Measurements from ENCODE around the gene MBOAT1.
"Not testable (repeated sequence)": the region's sequence is repeated elsewhere in the genome, so short reads cannot be mapped to it uniquely, and the experiment has no call there.

Gene MBOAT1

DNA sequence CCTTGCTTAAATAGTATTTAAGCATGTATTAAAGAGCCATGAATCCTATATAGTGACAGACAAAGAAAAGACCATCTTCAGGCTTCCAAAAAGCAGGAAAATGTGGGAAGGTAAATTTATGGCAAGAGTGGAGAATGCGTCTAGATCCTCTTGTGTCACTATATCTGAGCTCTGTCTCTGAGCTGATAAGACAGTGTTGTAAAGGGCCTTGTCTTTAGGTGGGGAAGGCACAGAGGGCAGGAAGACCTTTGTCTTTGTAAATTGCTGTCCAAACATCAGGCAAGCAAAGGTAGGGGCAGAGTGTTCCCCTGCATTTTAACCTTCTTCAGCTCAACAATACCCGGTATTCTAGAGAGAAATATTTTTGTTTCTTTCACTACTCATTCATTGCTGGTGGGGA is 33.9 kb upstream of the MBOAT1 start:
- no peaks in the 10 kb centered on the region for H3K27me3 ChIP-seq (ENCODE audit: control insufficient read depth in 1 of 2, insufficient read depth in 2 of 2, low read length in 2 of 2)
- H3K4me3 ChIP-seq (ENCODE audit: low read depth in 1 of 2, low read length in 2 of 2), result no peak overlapping the region
- H3K4me1 ChIP-seq (ENCODE audit: control insufficient read depth in 1 of 2, insufficient read depth in 2 of 2, low read length in 2 of 2), result peaks cover 10 to 14% of the 10 kb centered on the region in 2 donors
- H3K9me3 ChIP-seq (ENCODE audit: control insufficient read depth in 1 of 2, low read length in 2 of 2), result no peaks in the 10 kb centered on the region
- H3K27ac ChIP-seq (ENCODE audit: low read depth, low read length), result no peak overlapping the region
- no peak overlapping the region for H3K9ac ChIP-seq (ENCODE audit: low read depth in 1 of 2, low read length in 2 of 2)
- no peaks in the 10 kb centered on the region for H3K36me3 ChIP-seq (ENCODE audit: control insufficient read depth in 1 of 2, insufficient read depth in 2 of 2, low read length in 2 of 2)

DNA sequence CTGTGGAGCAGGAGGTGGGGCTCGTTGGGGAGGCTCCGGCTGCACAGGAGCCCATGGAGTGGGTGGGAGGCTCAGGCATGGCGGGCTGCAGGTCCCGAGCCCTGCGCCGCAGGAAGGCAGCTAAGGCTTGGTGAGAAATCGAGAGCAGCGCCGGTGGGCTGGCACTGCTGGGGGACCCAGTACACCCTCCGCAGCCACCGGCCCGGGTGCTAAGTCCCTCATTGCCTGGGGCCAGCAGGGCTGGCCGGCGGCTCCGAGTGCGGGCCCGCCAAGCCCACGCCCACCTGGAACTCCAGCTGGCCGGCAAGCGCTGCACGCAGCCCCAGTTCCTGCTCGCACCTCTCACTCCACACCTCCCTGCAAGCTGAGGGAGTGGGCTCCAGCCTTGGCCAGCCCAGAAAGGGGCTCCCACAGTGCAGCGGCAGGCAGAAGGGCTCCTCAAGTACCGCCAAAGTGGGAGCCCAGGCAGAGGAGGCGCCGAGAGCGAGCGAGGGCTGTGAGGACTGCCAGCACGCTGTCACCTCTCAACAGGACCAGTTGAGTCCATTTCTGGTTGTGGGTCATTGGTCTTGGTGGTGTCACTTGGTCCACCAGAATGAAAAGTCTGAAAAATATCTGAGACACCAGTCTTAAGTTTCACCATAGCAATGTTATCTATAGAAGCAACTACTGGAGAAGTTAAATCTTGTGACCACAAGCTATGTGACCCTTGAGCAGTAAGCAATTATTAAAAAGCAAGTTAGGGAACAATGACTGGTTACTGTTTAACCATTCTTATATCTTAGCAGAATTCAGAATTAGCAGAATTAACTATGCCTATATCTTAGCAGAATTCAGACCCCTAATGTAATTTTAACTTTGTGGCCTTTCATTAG is 32.8 kb upstream of the MBOAT1 start:
- H3K9ac ChIP-seq (ENCODE audit: low read depth in 1 of 2, low read length in 2 of 2); H3K36me3 ChIP-seq (ENCODE audit: control insufficient read depth in 1 of 2, insufficient read depth in 2 of 2, low read length in 2 of 2); H3K27me3 ChIP-seq (ENCODE audit: control insufficient read depth in 1 of 2, insufficient read depth in 2 of 2, low read length in 2 of 2); H3K4me3 ChIP-seq (ENCODE audit: low read depth in 1 of 2, low read length in 2 of 2); H3K9me3 ChIP-seq (ENCODE audit: control insufficient read depth in 1 of 2, low read length in 2 of 2); H3K27ac ChIP-seq (ENCODE audit: low read depth, low read length): not testable (repeated sequence)
- peaks cover 10 to 14% of the 10 kb centered on the region in 2 donors for H3K4me1 ChIP-seq (ENCODE audit: control insufficient read depth in 1 of 2, insufficient read depth in 2 of 2, low read length in 2 of 2)

DNA sequence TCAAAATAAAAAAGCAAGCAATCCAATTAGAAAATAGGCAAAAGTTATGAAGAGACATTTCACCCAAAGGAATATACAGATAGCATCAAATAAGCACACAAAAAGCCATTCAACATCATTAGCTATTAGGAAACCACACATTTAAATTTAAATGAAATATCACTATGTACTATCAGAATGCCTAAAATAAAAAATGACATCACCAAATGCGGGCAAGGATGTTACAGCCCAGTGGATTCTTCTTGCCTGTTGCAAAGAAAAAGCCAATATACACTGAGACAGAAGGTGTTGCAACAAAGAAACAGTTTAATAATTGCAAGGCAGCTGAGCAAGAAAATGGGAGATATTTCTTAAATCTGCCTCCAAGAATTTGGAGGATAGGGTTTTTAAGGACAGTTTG is 31.0 kb upstream of the MBOAT1 start:
- H3K27me3 ChIP-seq (ENCODE audit: control insufficient read depth in 1 of 2, insufficient read depth in 2 of 2, low read length in 2 of 2), result no peaks in the 10 kb centered on the region
- H3K9me3 ChIP-seq (ENCODE audit: control insufficient read depth in 1 of 2, low read length in 2 of 2), result no peaks in the 10 kb centered on the region
- H3K9ac ChIP-seq (ENCODE audit: low read depth in 1 of 2, low read length in 2 of 2), result no peak overlapping the region
- peaks cover 10 to 14% of the 10 kb centered on the region in 2 donors for H3K4me1 ChIP-seq (ENCODE audit: control insufficient read depth in 1 of 2, insufficient read depth in 2 of 2, low read length in 2 of 2)
- H3K27ac ChIP-seq (ENCODE audit: low read depth, low read length), result no peak overlapping the region
- H3K4me3 ChIP-seq (ENCODE audit: low read depth in 1 of 2, low read length in 2 of 2), result no peak overlapping the region
- no peaks in the 10 kb centered on the region for H3K36me3 ChIP-seq (ENCODE audit: control insufficient read depth in 1 of 2, insufficient read depth in 2 of 2, low read length in 2 of 2)

DNA sequence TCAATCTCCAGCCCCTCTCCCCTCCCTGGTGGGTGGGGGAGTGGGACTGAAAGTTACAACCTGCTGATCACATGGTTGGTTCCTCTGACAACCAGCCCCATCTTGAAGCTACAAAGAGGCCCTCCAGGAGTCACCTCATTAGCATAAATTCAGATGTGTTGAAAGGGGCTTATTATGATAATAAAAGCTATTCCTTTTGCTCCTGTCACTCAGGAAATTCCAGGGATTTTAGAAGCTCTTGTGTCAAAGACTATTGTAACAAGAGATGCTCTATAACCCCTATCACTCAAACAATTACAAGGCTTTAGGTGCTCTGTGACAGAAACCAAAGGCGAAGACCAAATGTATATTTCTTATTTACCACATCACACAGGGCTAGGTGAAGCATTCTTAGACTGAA is 30.1 kb upstream of the MBOAT1 start:
- Histone ChIP-seq H3K36me3 (ENCODE audit: control insufficient read depth in 1 of 2, insufficient read depth in 2 of 2, low read length in 2 of 2) (no peaks in the 10 kb centered on the region), H3K4me3 (ENCODE audit: low read depth in 1 of 2, low read length in 2 of 2) (no peak overlapping the region), H3K4me1 (ENCODE audit: control insufficient read depth in 1 of 2, insufficient read depth in 2 of 2, low read length in 2 of 2) (peaks cover 10 to 20% of the 10 kb centered on the region in 2 donors), H3K27ac (ENCODE audit: low read depth, low read length) (no peak overlapping the region), H3K27me3 (ENCODE audit: control insufficient read depth in 1 of 2, insufficient read depth in 2 of 2, low read length in 2 of 2) (no peaks in the 10 kb centered on the region), H3K9ac (ENCODE audit: low read depth in 1 of 2, low read length in 2 of 2) (no peak overlapping the region), H3K9me3 (ENCODE audit: control insufficient read depth in 1 of 2, low read length in 2 of 2) (no peaks in the 10 kb centered on the region)

DNA sequence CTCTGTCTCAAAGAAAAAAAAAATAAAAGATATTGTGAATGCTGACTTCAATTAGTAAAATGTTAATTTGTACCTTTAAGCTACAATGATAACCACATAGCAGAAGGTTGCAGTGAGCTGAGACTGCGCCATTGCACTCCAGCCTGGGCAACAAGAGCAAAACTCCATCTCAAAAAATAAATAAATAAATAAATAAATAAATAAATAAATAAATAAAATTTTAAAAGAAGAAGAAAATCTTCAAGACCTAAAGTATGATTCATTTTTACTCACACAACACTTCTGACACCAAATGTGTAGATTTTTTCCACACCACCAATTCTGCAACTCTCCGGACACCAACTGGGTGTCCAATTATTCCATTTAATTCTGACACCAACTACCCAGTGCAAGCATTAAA is 28.8 kb upstream of the MBOAT1 start:
- Histone ChIP-seq H3K27me3 (ENCODE audit: control insufficient read depth in 1 of 2, insufficient read depth in 2 of 2, low read length in 2 of 2) (no peaks in the 10 kb centered on the region), H3K4me1 (ENCODE audit: control insufficient read depth in 1 of 2, insufficient read depth in 2 of 2, low read length in 2 of 2) (peaks cover 8 to 26% of the 10 kb centered on the region in 2 donors), H3K27ac (ENCODE audit: low read depth, low read length) (no peak overlapping the region), H3K9ac (ENCODE audit: low read depth in 1 of 2, low read length in 2 of 2) (no peak overlapping the region), H3K36me3 (ENCODE audit: control insufficient read depth in 1 of 2, insufficient read depth in 2 of 2, low read length in 2 of 2) (no peaks in the 10 kb centered on the region), H3K4me3 (ENCODE audit: low read depth in 1 of 2, low read length in 2 of 2) (no peak overlapping the region), H3K9me3 (ENCODE audit: control insufficient read depth in 1 of 2, low read length in 2 of 2) (no peaks in the 10 kb centered on the region)

DNA sequence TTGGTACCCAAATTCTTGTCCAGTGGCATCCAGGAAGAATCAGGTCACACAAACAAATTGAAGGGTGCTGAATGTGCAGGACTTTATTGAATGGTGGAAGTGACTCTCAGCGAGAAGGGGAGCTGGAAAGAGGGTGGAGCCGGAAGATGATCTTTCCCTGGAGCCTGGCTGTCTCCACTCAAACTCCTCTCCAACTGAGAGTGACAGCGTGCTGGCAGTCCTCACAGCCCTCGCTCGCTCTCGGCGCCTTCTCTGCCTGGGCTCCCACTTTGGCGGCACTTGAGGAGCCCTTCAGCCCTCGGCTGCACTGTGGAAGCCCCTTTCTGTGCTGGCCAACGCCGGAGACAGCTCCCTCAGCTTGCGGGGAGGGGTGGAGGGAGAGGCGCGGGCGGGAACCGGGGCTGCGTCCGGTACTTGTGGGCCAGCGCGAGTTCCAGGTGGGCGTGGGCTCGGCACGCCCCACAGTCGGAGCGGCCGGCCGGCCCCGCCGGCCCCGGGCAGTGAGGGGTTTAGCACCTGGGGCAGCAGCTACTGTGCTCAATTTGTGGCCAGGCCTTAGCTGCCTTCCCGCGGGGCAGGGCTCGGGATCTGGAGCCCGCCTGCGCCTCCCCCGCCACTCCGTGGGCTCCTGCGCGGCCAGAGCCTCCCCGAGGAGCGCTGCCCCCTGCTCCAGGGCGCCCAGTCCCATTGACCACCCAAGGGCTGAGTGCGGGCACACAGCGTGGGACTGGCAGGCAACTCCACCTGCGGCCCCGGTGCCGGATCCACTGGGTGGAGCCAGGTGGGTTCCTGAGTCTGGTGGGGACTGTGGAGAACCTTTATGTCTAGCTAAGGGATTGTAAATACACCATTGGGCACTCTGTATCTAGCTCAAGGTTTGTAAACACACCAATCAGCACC is 26.7 kb upstream of the MBOAT1 start:
- no peaks in the 10 kb centered on the region for H3K9me3 ChIP-seq (ENCODE audit: control insufficient read depth in 1 of 2, low read length in 2 of 2)
- no peak overlapping the region for H3K9ac ChIP-seq (ENCODE audit: low read depth in 1 of 2, low read length in 2 of 2)
- H3K36me3 ChIP-seq (ENCODE audit: control insufficient read depth in 1 of 2, insufficient read depth in 2 of 2, low read length in 2 of 2), result no peaks in the 10 kb centered on the region
- H3K27ac ChIP-seq (ENCODE audit: low read depth, low read length), result no peak overlapping the region
- H3K27me3 ChIP-seq (ENCODE audit: control insufficient read depth in 1 of 2, insufficient read depth in 2 of 2, low read length in 2 of 2), result no peaks in the 10 kb centered on the region
- H3K4me3 ChIP-seq (ENCODE audit: low read depth in 1 of 2, low read length in 2 of 2), result no peak overlapping the region
- peaks cover 0 to 21% of the 10 kb centered on the region in 2 donors for H3K4me1 ChIP-seq (ENCODE audit: control insufficient read depth in 1 of 2, insufficient read depth in 2 of 2, low read length in 2 of 2)

GRCh38 chr6:20237677-20238460 is 25.6 kb upstream of the MBOAT1 start:
- Histone ChIP-seq H3K4me1 (ENCODE audit: control insufficient read depth in 1 of 2, insufficient read depth in 2 of 2, low read length in 2 of 2) (peaks cover 0 to 21% of the 10 kb centered on the region in 2 donors), H3K9me3 (ENCODE audit: control insufficient read depth in 1 of 2, low read length in 2 of 2) (no peaks in the 10 kb centered on the region), H3K9ac (ENCODE audit: low read depth in 1 of 2, low read length in 2 of 2) (no peak overlapping the region), H3K4me3 (ENCODE audit: low read depth in 1 of 2, low read length in 2 of 2) (no peak overlapping the region), H3K27me3 (ENCODE audit: control insufficient read depth in 1 of 2, insufficient read depth in 2 of 2, low read length in 2 of 2) (no peaks in the 10 kb centered on the region), H3K36me3 (ENCODE audit: control insufficient read depth in 1 of 2, insufficient read depth in 2 of 2, low read length in 2 of 2) (no peaks in the 10 kb centered on the region), H3K27ac (ENCODE audit: low read depth, low read length) (no peak overlapping the region)

DNA sequence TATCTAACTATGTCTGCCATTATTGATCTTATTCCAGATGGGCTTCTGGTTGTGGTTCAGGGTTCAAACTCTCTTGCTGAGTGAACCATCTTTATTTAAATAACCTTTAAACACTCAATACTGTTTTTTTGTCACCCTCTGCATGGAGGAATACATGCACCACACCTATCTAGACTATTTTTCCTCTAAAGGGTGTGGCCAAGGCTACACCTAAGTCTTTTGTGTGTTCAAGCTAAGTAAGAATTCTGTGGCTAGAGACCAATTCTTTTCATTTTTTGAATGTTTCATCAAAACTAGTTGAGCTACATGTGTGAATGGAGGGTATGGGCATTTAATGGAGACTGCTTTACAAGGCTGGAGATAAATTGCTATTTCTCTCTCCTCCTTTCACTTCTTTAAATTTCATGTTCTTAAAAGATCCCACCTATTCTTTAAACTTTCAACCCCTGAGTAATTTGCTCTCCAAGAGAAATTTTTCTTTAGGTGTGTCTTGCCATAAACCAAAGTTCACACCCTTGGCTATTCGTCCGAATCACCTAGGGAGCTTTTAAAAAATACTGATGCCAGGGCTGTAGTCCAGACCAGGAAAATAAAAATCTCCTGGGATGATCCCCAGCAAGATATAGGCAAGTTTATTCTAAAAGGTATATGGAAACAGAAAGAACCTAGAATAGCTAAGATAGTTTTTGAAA is 24.8 kb upstream of the MBOAT1 start:
- Histone ChIP-seq H3K4me1 (ENCODE audit: control insufficient read depth in 1 of 2, insufficient read depth in 2 of 2, low read length in 2 of 2) (peaks cover 0 to 21% of the 10 kb centered on the region in 2 donors), H3K4me3 (ENCODE audit: low read depth in 1 of 2, low read length in 2 of 2) (peak overlapping the region in 1 of 2 donors; percentile 7), H3K36me3 (ENCODE audit: control insufficient read depth in 1 of 2, insufficient read depth in 2 of 2, low read length in 2 of 2) (no peaks in the 10 kb centered on the region), H3K27ac (ENCODE audit: low read depth, low read length) (no peak overlapping the region), H3K9me3 (ENCODE audit: control insufficient read depth in 1 of 2, low read length in 2 of 2) (no peaks in the 10 kb centered on the region), H3K27me3 (ENCODE audit: control insufficient read depth in 1 of 2, insufficient read depth in 2 of 2, low read length in 2 of 2) (no peaks in the 10 kb centered on the region), H3K9ac (ENCODE audit: low read depth in 1 of 2, low read length in 2 of 2) (no peak overlapping the region)

- peaks cover 0 to 21% of the 10 kb centered on the region in 2 donors for H3K4me1 ChIP-seq (ENCODE audit: control insufficient read depth in 1 of 2, insufficient read depth in 2 of 2, low read length in 2 of 2)
- H3K9ac ChIP-seq (ENCODE audit: low read depth in 1 of 2, low read length in 2 of 2), result no peak overlapping the region
- H3K27me3 ChIP-seq (ENCODE audit: control insufficient read depth in 1 of 2, insufficient read depth in 2 of 2, low read length in 2 of 2), result no peaks in the 10 kb centered on the region
- H3K9me3 ChIP-seq (ENCODE audit: control insufficient read depth in 1 of 2, low read length in 2 of 2), result no peaks in the 10 kb centered on the region
- H3K4me3 ChIP-seq (ENCODE audit: low read depth in 1 of 2, low read length in 2 of 2), result no peak overlapping the region
- H3K36me3 ChIP-seq (ENCODE audit: control insufficient read depth in 1 of 2, insufficient read depth in 2 of 2, low read length in 2 of 2), result no peaks in the 10 kb centered on the region
- H3K27ac ChIP-seq (ENCODE audit: low read depth, low read length), result no peak overlapping the region
Measured at GRCh38 chr6:20236344-20236743, 24.1 kb upstream of the MBOAT1 start.

All from duodenal mucosa (tissue), 2 donors.